HepG2 (cell line): ENCODE data around the gene FAM131C. TPM values are rescaled to one million over a fixed set of nuclear protein-coding genes. Genes with fewer than 3 reads are reported as not detected.

Experiments used
- AGO2 ChIP-seq: fragments of 200-400 bp; formaldehyde crosslinking; optimal IDR thresholded peaks from 2 replicates; pipeline ENCODE3; 2017; ENCODE audit warnings: mild to moderate bottlenecking, low read depth, low read length, moderate library complexity
- ARNTL ChIP-seq: sonication (generic); formaldehyde crosslinking; IDR thresholded peaks from 2 replicates; pipeline ENCODE4 v1.4.0; 2020; ENCODE audit warnings: mild to moderate bottlenecking, missing genetic modification reagents
- BORCS8-MEF2B ChIP-seq: sonication (generic); formaldehyde crosslinking; IDR thresholded peaks from 2 replicates; pipeline ENCODE4 v1.8.0; 2022; ENCODE audit warnings: mild to moderate bottlenecking, missing genetic modification reagents
- CEBPB ChIP-seq: IDR thresholded peaks from 2 replicates; pipeline ENCODE4 v1.6.1; 2011; ENCODE audit warnings: low read depth, low read length, improper control_type of control experiment, borderline replicate concordance
- HDAC6 ChIP-seq: fragments of 200-600 bp; sonication (generic); IDR thresholded peaks from 2 replicates; pipeline ENCODE4 v1.7.0; 2017; ENCODE audit warnings: mild to moderate bottlenecking, antibody characterized with exemption, low read length, low read depth
- HNRNPK ChIP-seq: fragments of 200-400 bp; formaldehyde crosslinking; IDR thresholded peaks from 2 replicates; pipeline ENCODE4 v1.6.1; 2018; ENCODE audit warnings: low read length, low read depth, moderate library complexity, mild to moderate bottlenecking; ENCODE audit not compliant: poor library complexity, severe bottlenecking
- JUND ChIP-seq: sonication (generic); formaldehyde crosslinking; IDR thresholded peaks from 2 replicates; pipeline ENCODE4 v1.8.0; 2022; ENCODE audit warnings: mild to moderate bottlenecking, missing genetic modification reagents
- SALL2 ChIP-seq: sonication (generic); formaldehyde crosslinking; IDR thresholded peaks from 2 replicates; pipeline ENCODE4 v1.8.1; 2023; ENCODE audit warnings: mild to moderate bottlenecking, missing genetic modification reagents, inconsistent platforms
- SKI ChIP-seq: fragments of 450-650 bp; IDR thresholded peaks from one replicate; pipeline ENCODE4 v1.6.1; 2018; ENCODE audit warnings: mild to moderate bottlenecking; ENCODE audit not compliant: partially characterized antibody
- SNAPC2 ChIP-seq: sonication (generic); formaldehyde crosslinking; IDR thresholded peaks from 2 replicates; pipeline ENCODE4 v1.8.1; 2022; ENCODE audit warnings: mild to moderate bottlenecking, missing genetic modification reagents
- XRCC5 ChIP-seq: fragments of 200-400 bp; formaldehyde crosslinking; optimal IDR thresholded peaks from 2 replicates; pipeline ENCODE3; 2017; ENCODE audit warnings: mild to moderate bottlenecking, low read length
- ZNF225 ChIP-seq: sonication (generic); formaldehyde crosslinking; IDR thresholded peaks from 2 replicates; pipeline ENCODE4 v1.4.0; 2020; ENCODE audit warnings: mild to moderate bottlenecking, missing genetic modification reagents
- ZNF333 ChIP-seq: sonication (generic); formaldehyde crosslinking; IDR thresholded peaks from 2 replicates; pipeline ENCODE4 v1.4.0; 2020; ENCODE audit warnings: mild to moderate bottlenecking, missing genetic modification reagents, borderline replicate concordance
- ZNF607 ChIP-seq: sonication (generic); formaldehyde crosslinking; IDR thresholded peaks from 2 replicates; pipeline ENCODE4 v1.5.1; 2020; ENCODE audit warnings: missing genetic modification reagents, mild to moderate bottlenecking, borderline replicate concordance
- ZSCAN31 ChIP-seq: sonication (generic); formaldehyde crosslinking; IDR thresholded peaks from 2 replicates; pipeline ENCODE4 v1.5.0; 2020; ENCODE audit warnings: low read depth, mild to moderate bottlenecking, missing genetic modification reagents
- polyA plus RNA-seq, 8 experiments: library from polyadenylated mRNA; depleted of rRNA in 3 of 8; stranded (reverse) in 7 of 8; unstranded in 1 of 8; fragments of >200 nt; fragmentation: Illumina TruSeq in 4 of 8; extraction: Trizol in 4 of 8; gene quantifications; 2 replicates each; pipeline versions ENCODE4 v1.2.1 to v1.2.3, GENCODE V29; 2011 to 2016; ENCODE audit warnings: low read depth in 4 of 8, missing spikeins in 1 of 8, mixed read lengths in 1 of 8; ENCODE audit not compliant: insufficient read depth in 1 of 8
- total RNA-seq, 5 experiments: library from RNA; depleted of rRNA; stranded (reverse); fragments of >200 nt; fragmentation: Illumina TruSeq; extraction: Trizol; gene quantifications; 2 replicates each; pipeline ENCODE4 v1.2.3, GENCODE V29; 2016; ENCODE audit warnings: low read depth in 1 of 5
- TF ChIP-seq, protein P1 (sequence below): sonication (generic); formaldehyde crosslinking; IDR thresholded peaks from 2 replicates; pipeline ENCODE4 v1.5.0; 2020; ENCODE audit warnings: mild to moderate bottlenecking, missing genetic modification reagents
- TF ChIP-seq, protein P2 (sequence below): sonication (generic); formaldehyde crosslinking; IDR thresholded peaks from 2 replicates; pipeline ENCODE4 v1.5.1; 2020; ENCODE audit warnings: mild to moderate bottlenecking, missing genetic modification reagents, borderline replicate concordance
- TF ChIP-seq, protein P3 (sequence below): sonication (generic); formaldehyde crosslinking; IDR thresholded peaks from 2 replicates; pipeline ENCODE4 v1.8.0; 2022; ENCODE audit warnings: mild to moderate bottlenecking, missing genetic modification reagents
- TF ChIP-seq, protein P4 (sequence below): sonication (generic); formaldehyde crosslinking; IDR thresholded peaks from 2 replicates; pipeline ENCODE4 v1.5.0; 2020; ENCODE audit warnings: missing genetic modification reagents
- TF ChIP-seq, protein P5 (sequence below): IDR thresholded peaks from 2 replicates; pipeline ENCODE4 v1.6.1; 2018; ENCODE audit warnings: missing genetic modification reagents, mild to moderate bottlenecking, missing compliant biosample characterization
- TF ChIP-seq, protein P6 (sequence below): sonication (generic); formaldehyde crosslinking; conservative IDR thresholded peaks from 2 replicates; pipeline ENCODE4 v1.4.0; 2020; ENCODE audit warnings: missing genetic modification reagents

Gene FAM131C
- total and polyA plus RNA-seq, 2 of the 13 experiments (the other 11 are each of a cell fraction or from before 2014, with no cell fraction given): 0.07 TPM; not detected in 1

DNA sequence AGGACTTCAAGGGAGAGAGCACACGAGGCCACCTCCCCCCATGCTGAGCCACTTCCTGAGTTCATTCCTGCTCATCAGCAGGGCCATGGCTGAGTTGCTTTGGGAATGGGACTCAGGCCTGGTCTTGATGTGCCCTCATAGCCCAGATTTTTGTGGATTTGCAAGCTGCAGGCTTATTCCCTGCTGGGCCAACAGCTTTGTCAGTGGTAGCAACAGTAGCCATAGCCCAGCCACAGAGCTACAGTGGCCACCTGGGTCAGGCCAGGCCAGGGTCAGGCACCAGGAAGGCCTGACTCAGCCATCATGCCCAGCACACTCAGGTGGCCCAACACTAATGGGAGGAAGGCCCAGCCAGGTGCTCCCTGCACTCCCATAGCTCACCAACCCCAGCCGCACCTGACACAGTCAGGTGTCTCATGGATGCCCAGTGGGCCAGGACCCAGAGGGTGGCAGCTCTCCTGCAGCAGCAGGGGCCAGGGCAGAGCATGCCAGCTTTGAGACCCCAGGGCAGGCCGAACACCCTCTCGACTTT, 49.0 kb upstream of the FAM131C start (continued):
- no peak for TF ChIP-seq ZNF607
- TF ChIP-seq ZNF333 (CRISPR knock-in tag): no peak
- TF ChIP-seq HDAC6: no peak
- no peak for TF ChIP-seq ZSCAN31 (CRISPR knock-in tag)
- no peak for TF ChIP-seq SALL2 (CRISPR knock-in tag)
- TF ChIP-seq SNAPC2 (CRISPR knock-in tag): no peak
- TF ChIP-seq, protein P1, sequence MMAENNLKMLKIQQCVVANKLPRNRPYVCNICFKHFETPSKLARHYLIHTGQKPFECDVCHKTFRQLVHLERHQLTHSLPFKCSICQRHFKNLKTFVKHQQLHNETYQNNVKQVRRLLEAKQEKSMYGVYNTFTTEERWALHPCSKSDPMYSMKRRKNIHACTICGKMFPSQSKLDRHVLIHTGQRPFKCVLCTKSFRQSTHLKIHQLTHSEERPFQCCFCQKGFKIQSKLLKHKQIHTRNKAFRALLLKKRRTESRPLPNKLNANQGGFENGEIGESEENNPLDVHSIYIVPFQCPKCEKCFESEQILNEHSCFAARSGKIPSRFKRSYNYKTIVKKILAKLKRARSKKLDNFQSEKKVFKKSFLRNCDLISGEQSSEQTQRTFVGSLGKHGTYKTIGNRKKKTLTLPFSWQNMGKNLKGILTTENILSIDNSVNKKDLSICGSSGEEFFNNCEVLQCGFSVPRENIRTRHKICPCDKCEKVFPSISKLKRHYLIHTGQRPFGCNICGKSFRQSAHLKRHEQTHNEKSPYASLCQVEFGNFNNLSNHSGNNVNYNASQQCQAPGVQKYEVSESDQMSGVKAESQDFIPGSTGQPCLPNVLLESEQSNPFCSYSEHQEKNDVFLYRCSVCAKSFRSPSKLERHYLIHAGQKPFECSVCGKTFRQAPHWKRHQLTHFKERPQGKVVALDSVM (CRISPR knock-in tag): no peak
- no peak for TF ChIP-seq XRCC5
- TF ChIP-seq, protein P2, sequence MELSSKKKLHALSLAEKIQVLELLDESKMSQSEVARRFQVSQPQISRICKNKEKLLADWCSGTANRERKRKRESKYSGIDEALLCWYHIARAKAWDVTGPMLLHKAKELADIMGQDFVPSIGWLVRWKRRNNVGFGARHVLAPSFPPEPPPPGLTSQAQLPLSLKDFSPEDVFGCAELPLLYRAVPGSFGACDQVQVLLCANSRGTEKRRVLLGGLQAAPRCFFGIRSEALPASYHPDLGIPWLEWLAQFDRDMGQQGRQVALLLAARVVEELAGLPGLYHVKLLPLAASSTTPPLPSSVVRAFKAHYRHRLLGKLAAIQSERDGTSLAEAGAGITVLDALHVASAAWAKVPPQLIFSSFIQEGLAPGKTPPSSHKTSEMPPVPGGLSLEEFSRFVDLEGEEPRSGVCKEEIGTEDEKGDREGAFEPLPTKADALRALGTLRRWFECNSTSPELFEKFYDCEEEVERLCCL (CRISPR knock-in tag): no peak
- TF ChIP-seq, protein P3, sequence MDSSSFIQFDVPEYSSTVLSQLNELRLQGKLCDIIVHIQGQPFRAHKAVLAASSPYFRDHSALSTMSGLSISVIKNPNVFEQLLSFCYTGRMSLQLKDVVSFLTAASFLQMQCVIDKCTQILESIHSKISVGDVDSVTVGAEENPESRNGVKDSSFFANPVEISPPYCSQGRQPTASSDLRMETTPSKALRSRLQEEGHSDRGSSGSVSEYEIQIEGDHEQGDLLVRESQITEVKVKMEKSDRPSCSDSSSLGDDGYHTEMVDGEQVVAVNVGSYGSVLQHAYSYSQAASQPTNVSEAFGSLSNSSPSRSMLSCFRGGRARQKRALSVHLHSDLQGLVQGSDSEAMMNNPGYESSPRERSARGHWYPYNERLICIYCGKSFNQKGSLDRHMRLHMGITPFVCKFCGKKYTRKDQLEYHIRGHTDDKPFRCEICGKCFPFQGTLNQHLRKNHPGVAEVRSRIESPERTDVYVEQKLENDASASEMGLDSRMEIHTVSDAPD (CRISPR knock-in tag): no peak
- TF ChIP-seq ZNF225 (CRISPR knock-in tag): no peak
- TF ChIP-seq, protein P4, sequence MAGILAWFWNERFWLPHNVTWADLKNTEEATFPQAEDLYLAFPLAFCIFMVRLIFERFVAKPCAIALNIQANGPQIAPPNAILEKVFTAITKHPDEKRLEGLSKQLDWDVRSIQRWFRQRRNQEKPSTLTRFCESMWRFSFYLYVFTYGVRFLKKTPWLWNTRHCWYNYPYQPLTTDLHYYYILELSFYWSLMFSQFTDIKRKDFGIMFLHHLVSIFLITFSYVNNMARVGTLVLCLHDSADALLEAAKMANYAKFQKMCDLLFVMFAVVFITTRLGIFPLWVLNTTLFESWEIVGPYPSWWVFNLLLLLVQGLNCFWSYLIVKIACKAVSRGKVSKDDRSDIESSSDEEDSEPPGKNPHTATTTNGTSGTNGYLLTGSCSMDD (CRISPR knock-in tag): 0 out of 2 replicates have a peak, but pooled peaks have one; percentile 29
- no peak for TF ChIP-seq CEBPB
- TF ChIP-seq AGO2: peak; percentile 93
- no peak for TF ChIP-seq HNRNPK
- TF ChIP-seq JUND (CRISPR knock-in tag): no peak
- no peak for TF ChIP-seq SKI
- TF ChIP-seq, protein P5, sequence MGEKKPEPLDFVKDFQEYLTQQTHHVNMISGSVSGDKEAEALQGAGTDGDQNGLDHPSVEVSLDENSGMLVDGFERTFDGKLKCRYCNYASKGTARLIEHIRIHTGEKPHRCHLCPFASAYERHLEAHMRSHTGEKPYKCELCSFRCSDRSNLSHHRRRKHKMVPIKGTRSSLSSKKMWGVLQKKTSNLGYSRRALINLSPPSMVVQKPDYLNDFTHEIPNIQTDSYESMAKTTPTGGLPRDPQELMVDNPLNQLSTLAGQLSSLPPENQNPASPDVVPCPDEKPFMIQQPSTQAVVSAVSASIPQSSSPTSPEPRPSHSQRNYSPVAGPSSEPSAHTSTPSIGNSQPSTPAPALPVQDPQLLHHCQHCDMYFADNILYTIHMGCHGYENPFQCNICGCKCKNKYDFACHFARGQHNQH (CRISPR knock-in tag): no peak
- 0 out of 2 replicates have a peak, but pooled peaks have one; percentile 21 for TF ChIP-seq ARNTL
- TF ChIP-seq, protein P6, sequence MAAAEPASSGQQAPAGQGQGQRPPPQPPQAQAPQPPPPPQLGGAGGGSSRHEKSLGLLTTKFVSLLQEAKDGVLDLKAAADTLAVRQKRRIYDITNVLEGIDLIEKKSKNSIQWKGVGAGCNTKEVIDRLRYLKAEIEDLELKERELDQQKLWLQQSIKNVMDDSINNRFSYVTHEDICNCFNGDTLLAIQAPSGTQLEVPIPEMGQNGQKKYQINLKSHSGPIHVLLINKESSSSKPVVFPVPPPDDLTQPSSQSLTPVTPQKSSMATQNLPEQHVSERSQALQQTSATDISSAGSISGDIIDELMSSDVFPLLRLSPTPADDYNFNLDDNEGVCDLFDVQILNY: no peak
- TF ChIP-seq BORCS8-MEF2B (CRISPR knock-in tag): no peak
